ENCODE data around the gene ZIM2.
"Not testable (repeated sequence)": the region's sequence is repeated elsewhere in the genome, so short reads cannot be mapped to it uniquely, and the experiment has no call there.

The ZIM2 gene

DNA sequence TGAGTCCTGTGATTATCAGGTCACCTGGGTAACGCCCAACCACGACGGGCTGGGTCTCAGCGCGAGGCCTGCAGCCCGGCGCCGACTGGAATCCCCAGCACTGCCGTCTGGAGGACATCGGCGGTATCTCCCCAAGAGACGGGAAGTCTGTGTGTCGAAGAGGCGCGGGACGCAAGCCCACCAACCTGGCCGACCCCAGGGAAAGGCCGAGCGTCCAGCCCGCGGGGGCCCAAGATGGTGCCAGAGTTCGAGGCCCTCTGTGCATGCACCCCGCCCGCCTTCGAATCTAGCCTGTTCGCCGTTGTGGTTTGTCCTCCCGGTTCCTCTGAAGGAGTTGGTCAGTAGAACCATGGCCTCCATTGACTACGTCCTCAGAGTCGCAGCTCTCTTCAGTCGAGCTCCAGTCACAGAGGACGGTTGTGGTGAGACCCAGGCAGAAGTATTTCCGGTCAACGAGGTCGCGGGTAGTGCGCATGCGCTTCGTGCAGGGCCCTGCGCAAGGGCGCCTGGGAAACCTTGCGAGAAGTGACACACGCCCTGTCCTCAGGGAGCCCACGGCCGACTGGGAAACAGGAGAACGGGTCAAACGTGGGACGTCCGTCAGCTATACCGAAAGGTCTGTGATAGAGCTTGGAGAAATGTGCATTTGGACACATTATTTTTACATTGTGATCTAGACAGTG is 24.1 kb upstream of the ZIM2 start:
- no peak for ATAC-seq

DNA sequence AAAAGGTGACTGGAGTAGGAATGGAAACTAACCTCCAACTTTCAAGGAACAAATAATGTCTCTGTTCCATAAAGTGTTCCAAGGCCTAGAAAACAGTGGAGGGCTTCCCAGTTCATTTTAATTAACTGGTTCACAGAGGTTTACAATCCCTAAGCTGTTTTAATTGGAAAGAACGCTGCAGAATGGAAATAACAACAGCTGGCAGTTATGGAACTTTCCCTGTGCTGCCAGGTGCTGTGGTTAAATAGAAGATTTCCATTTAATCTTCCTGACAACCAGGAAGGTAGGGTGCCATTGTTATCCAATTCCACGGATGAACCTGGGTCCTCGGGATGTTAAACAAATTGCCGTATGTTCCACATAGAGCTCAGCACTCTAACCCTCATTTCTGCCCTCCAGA is 22.2 kb upstream of the ZIM2 start:
- ATAC-seq = no peak
- TF ChIP-seq CSDC2 (CRISPR knock-in tag; IDR thresholded peaks at IDR 0.05) (no peak), ISL1 (CRISPR knock-in tag; IDR thresholded peaks at IDR 0.05) (no peak), TCF4 (CRISPR knock-in tag; IDR thresholded peaks at IDR 0.05; ENCODE audit: borderline replicate concordance) (no peak), PPARA (CRISPR knock-in tag; IDR thresholded peaks at IDR 0.05; ENCODE audit: borderline replicate concordance) (no peak), BACH2 (CRISPR knock-in tag; IDR thresholded peaks at IDR 0.05; ENCODE audit: borderline replicate concordance) (no peak), ZC3H10 (CRISPR knock-in tag; IDR thresholded peaks at IDR 0.05) (no peak), TSHZ2 (CRISPR knock-in tag; IDR thresholded peaks at IDR 0.05) (no peak), ZNF70 (CRISPR knock-in tag; IDR thresholded peaks at IDR 0.05) (no peak), ZNF565 (CRISPR knock-in tag; conservative IDR thresholded peaks at IDR 0.05; ENCODE audit: low read depth) (no peak), RARB (CRISPR knock-in tag; IDR thresholded peaks at IDR 0.05) (no peak), OSR1 (CRISPR knock-in tag; IDR thresholded peaks at IDR 0.05) (no peak), ZNF8 (CRISPR knock-in tag; IDR thresholded peaks at IDR 0.05) (no peak), ZFP3 (CRISPR knock-in tag; IDR thresholded peaks at IDR 0.05) (no peak), TOX (CRISPR knock-in tag; IDR thresholded peaks at IDR 0.05; ENCODE audit: borderline replicate concordance) (no peak), ARNTL (CRISPR knock-in tag; IDR thresholded peaks at IDR 0.05; ENCODE audit: borderline replicate concordance, low read depth) (no peak), ESRRG (CRISPR knock-in tag; IDR thresholded peaks at IDR 0.05) (no peak)
- TF ChIP-seq, protein P1, sequence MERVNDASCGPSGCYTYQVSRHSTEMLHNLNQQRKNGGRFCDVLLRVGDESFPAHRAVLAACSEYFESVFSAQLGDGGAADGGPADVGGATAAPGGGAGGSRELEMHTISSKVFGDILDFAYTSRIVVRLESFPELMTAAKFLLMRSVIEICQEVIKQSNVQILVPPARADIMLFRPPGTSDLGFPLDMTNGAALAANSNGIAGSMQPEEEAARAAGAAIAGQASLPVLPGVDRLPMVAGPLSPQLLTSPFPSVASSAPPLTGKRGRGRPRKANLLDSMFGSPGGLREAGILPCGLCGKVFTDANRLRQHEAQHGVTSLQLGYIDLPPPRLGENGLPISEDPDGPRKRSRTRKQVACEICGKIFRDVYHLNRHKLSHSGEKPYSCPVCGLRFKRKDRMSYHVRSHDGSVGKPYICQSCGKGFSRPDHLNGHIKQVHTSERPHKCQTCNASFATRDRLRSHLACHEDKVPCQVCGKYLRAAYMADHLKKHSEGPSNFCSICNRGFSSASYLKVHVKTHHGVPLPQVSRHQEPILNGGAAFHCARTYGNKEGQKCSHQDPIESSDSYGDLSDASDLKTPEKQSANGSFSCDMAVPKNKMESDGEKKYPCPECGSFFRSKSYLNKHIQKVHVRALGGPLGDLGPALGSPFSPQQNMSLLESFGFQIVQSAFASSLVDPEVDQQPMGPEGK (CRISPR knock-in tag; IDR thresholded peaks at IDR 0.05; ENCODE audit: borderline replicate concordance) = no peak
- TF ChIP-seq, protein P2, sequence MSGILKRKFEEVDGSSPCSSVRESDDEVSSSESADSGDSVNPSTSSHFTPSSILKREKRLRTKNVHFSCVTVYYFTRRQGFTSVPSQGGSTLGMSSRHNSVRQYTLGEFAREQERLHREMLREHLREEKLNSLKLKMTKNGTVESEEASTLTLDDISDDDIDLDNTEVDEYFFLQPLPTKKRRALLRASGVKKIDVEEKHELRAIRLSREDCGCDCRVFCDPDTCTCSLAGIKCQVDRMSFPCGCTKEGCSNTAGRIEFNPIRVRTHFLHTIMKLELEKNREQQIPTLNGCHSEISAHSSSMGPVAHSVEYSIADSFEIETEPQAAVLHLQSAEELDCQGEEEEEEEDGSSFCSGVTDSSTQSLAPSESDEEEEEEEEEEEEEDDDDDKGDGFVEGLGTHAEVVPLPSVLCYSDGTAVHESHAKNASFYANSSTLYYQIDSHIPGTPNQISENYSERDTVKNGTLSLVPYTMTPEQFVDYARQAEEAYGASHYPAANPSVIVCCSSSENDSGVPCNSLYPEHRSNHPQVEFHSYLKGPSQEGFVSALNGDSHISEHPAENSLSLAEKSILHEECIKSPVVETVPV (CRISPR knock-in tag; IDR thresholded peaks at IDR 0.05) = no peak

More for the DNA sequence above, 24.1 kb upstream of the ZIM2 start:
- TF ChIP-seq ZNF70 (CRISPR knock-in tag; IDR thresholded peaks at IDR 0.05) (no peak), ZFP30 (CRISPR knock-in tag; IDR thresholded peaks at IDR 0.05) (no peak), ZNF8 (CRISPR knock-in tag; IDR thresholded peaks at IDR 0.05) (no peak), BACH2 (CRISPR knock-in tag; IDR thresholded peaks at IDR 0.05; ENCODE audit: borderline replicate concordance) (no peak), GLIS3 (CRISPR knock-in tag; IDR thresholded peaks at IDR 0.05) (no peak), CREB5 (CRISPR knock-in tag; IDR thresholded peaks at IDR 0.05; ENCODE audit: low read depth) (no peak), ESRRG (CRISPR knock-in tag; IDR thresholded peaks at IDR 0.05) (no peak), TCF4 (CRISPR knock-in tag; IDR thresholded peaks at IDR 0.05; ENCODE audit: borderline replicate concordance) (no peak), ARNTL (CRISPR knock-in tag; IDR thresholded peaks at IDR 0.05; ENCODE audit: borderline replicate concordance, low read depth) (no peak), PPARA (CRISPR knock-in tag; IDR thresholded peaks at IDR 0.05; ENCODE audit: borderline replicate concordance) (no peak), ISL1 (CRISPR knock-in tag; IDR thresholded peaks at IDR 0.05) (no peak)

DNA sequence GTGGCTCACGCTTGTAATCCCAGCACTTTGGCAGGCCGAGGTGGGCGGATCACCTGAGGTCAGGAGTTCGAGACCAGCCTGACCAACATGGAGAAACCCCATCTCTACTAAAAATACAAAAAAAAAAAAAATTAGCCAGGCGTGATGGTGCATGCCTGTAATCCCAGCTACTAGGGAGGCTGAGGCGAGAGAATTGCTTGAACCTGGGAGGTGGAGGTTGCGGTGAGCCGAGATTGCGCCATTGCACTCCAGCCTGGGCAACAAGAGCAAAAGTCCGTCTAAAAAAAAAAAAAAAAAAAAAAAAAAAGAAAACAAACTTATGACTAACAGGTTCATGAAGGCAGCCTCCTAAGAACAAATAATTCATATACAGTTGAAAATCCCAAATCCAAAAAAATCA is 19.9 kb upstream of the ZIM2 start:
- not testable (repeated sequence) for ATAC-seq

DNA sequence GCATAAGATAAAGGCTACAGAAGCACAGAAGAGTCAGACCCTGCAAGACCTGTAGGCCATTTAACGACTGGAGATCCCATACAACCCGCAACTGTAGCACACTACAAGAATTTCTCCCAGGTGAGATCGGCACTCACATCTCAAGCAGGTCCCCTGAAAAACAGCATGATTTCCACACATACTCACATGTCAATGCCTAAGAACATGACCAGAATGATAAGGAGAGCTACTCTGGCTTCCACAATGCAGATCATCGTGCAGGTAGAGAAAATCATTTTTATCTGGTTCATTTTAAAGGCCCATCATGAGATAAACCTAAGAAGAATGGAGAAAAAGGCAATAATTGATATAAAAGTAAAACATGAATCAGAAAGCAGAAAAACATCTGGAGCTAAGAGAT is 17.5 kb upstream of the ZIM2 start:
- TF ChIP-seq RARB (CRISPR knock-in tag; IDR thresholded peaks at IDR 0.05) (no peak), ARNTL (CRISPR knock-in tag; IDR thresholded peaks at IDR 0.05; ENCODE audit: borderline replicate concordance, low read depth) (no peak), BACH2 (CRISPR knock-in tag; IDR thresholded peaks at IDR 0.05; ENCODE audit: borderline replicate concordance) (no peak), TCF4 (CRISPR knock-in tag; IDR thresholded peaks at IDR 0.05; ENCODE audit: borderline replicate concordance) (no peak), PPARA (CRISPR knock-in tag; IDR thresholded peaks at IDR 0.05; ENCODE audit: borderline replicate concordance) (no peak), TSHZ2 (CRISPR knock-in tag; IDR thresholded peaks at IDR 0.05) (no peak), SNAI2 (CRISPR knock-in tag; IDR thresholded peaks at IDR 0.05) (no peak), ZFP30 (CRISPR knock-in tag; IDR thresholded peaks at IDR 0.05) (no peak), CREB5 (CRISPR knock-in tag; IDR thresholded peaks at IDR 0.05; ENCODE audit: low read depth) (no peak), TOX (CRISPR knock-in tag; IDR thresholded peaks at IDR 0.05; ENCODE audit: borderline replicate concordance) (no peak), ZNF565 (CRISPR knock-in tag; conservative IDR thresholded peaks at IDR 0.05; ENCODE audit: low read depth) (no peak), ZC3H10 (CRISPR knock-in tag; IDR thresholded peaks at IDR 0.05) (no peak), ZNF8 (CRISPR knock-in tag; IDR thresholded peaks at IDR 0.05) (no peak)
- ATAC-seq = no peak
